GM12878 (cell line): ENCODE results near the gene PHKG2. TPM values are rescaled to one million over a fixed set of nuclear protein-coding genes. Genes with fewer than 3 reads are reported as not detected.

ENCODE experiments used
- BACH1 ChIP-seq: fragments of 450-650 bp; IDR thresholded peaks from 2 replicates; pipeline ENCODE4 v1.6.1; 2017; ENCODE audit warnings: mild to moderate bottlenecking, borderline replicate concordance
- BHLHE40 ChIP-seq, 2 experiments: fragments of 450-650 bp in 1 of 2; IDR thresholded peaks; 2 replicates each; pipeline ENCODE4 v1.6.1; 2011 to 2017; ENCODE audit warnings: low read depth in 2 of 2, borderline replicate concordance in 1 of 2, improper control_type of control experiment in 1 of 2, low read length in 1 of 2, mild to moderate bottlenecking in 1 of 2
- FOXM1 ChIP-seq: IDR thresholded peaks from 2 replicates; pipeline ENCODE4 v1.6.1; 2012; ENCODE audit warnings: low read depth, mild to moderate bottlenecking, inconsistent platforms, low read length, moderate library complexity
- GABPA ChIP-seq: IDR thresholded peaks from 2 replicates; pipeline ENCODE4 v1.6.1; 2014; ENCODE audit warnings: antibody characterized with exemption, low read depth, mild to moderate bottlenecking, inconsistent platforms
- LARP7 ChIP-seq: fragments of 450-650 bp; IDR thresholded peaks from 2 replicates; pipeline ENCODE4 v1.6.1; 2017; ENCODE audit warnings: mild to moderate bottlenecking
- MLLT1 ChIP-seq: fragments of 450-650 bp; IDR thresholded peaks from 2 replicates; pipeline ENCODE4 v1.6.1; 2016; ENCODE audit warnings: mild to moderate bottlenecking
- MXI1 ChIP-seq: fragments of 150-350 bp; IDR thresholded peaks from 2 replicates; pipeline ENCODE4 v1.6.1; 2011; ENCODE audit warnings: low read depth, mild to moderate bottlenecking, inconsistent platforms, low read length, improper control_type of control experiment
- NBN ChIP-seq: fragments of 450-650 bp; IDR thresholded peaks from 2 replicates; pipeline ENCODE4 v1.6.1; 2016
- POLR2AphosphoS2 ChIP-seq: IDR thresholded peaks from 2 replicates; pipeline ENCODE4 v1.6.1; 2011; ENCODE audit warnings: low read depth, mild to moderate bottlenecking, low read length, improper control_type of control experiment, moderate library complexity
- POU2F2 ChIP-seq: IDR thresholded peaks from 3 replicates; pipeline ENCODE4 v1.6.1; 2011; ENCODE audit warnings: low read depth, mild to moderate bottlenecking, low read length, borderline replicate concordance
- SMC3 ChIP-seq: IDR thresholded peaks from 2 replicates; pipeline ENCODE4 v1.6.1; 2011; ENCODE audit warnings: low read length, improper control_type of control experiment, borderline replicate concordance
- SPI1 ChIP-seq: IDR thresholded peaks from 2 replicates; pipeline ENCODE4 v1.6.1; 2011; ENCODE audit warnings: low read depth, mild to moderate bottlenecking, low read length, moderate library complexity, borderline replicate concordance; ENCODE audit not compliant: insufficient read depth
- STAT3 ChIP-seq: IDR thresholded peaks from 2 replicates; pipeline ENCODE4 v1.6.1; 2011; ENCODE audit warnings: low read depth, low read length, improper control_type of control experiment
- USF2 ChIP-seq: IDR thresholded peaks from 2 replicates; pipeline ENCODE4 v1.6.1; 2011; ENCODE audit warnings: low read depth, low read length, improper control_type of control experiment, borderline replicate concordance
- WRNIP1 ChIP-seq: IDR thresholded peaks from 2 replicates; pipeline ENCODE4 v1.6.1; 2011; ENCODE audit warnings: low read depth, low read length, improper control_type of control experiment, borderline replicate concordance
- ZBTB33 ChIP-seq: fragments of 450-650 bp; IDR thresholded peaks from 2 replicates; pipeline ENCODE4 v1.6.1; 2017; ENCODE audit warnings: mild to moderate bottlenecking
- ZNF217 ChIP-seq: fragments of 450-650 bp; IDR thresholded peaks from 2 replicates; pipeline ENCODE4 v1.6.1; 2017; ENCODE audit warnings: antibody characterized with exemption, mild to moderate bottlenecking
- polyA plus RNA-seq, 11 experiments: library from polyadenylated mRNA; depleted of rRNA in 4 of 11; unstranded in 6 of 11; stranded (reverse) in 5 of 11; fragments of >200 nt; fragmentation: Nextera tagmentation in 4 of 11; fragmentation: Illumina TruSeq in 1 of 11; extraction: Ambion mirVana in 4 of 11; extraction: Trizol in 1 of 11; gene quantifications; 1 replicate in 1 of 11; 2 replicates in 10 of 11; pipeline versions ENCODE4 v1.2.1 to v1.2.3, GENCODE V29; 2011 to 2016; ENCODE audit warnings: inconsistent platforms in 2 of 11, missing spikeins in 2 of 11, low read depth in 1 of 11
- total RNA-seq, 4 experiments: library from RNA; depleted of rRNA in 3 of 4; stranded (reverse); fragments of >200 nt in 3 of 4; fragmentation: Illumina TruSeq in 1 of 4; extraction: Trizol in 1 of 4; gene quantifications; 2 replicates each; pipeline versions ENCODE4 v1.2.1 to v1.2.3, GENCODE V29; 2013 to 2021
- TF ChIP-seq, protein P1 (sequence below), 3 experiments: IDR thresholded peaks in 2 of 3; conservative IDR thresholded peaks in 1 of 3; 2 replicates each; pipeline ENCODE4 v1.5.1; 2011; ENCODE audit warnings: low read depth in 3 of 3, low read length in 3 of 3, mild to moderate bottlenecking in 3 of 3, control low read depth in 2 of 3, moderate library complexity in 2 of 3, inconsistent platforms in 1 of 3, mixed read lengths in 1 of 3; ENCODE audit not compliant: control insufficient read depth in 2 of 3, insufficient read depth in 1 of 3; ENCODE audit errors: extremely low read depth in 1 of 3
- TF ChIP-seq, protein P2 (sequence below): fragments of 450-650 bp; IDR thresholded peaks from 2 replicates; pipeline ENCODE4 v1.6.1; 2016; ENCODE audit warnings: mild to moderate bottlenecking
- TF ChIP-seq, protein P3 (sequence below): fragments of 450-650 bp; IDR thresholded peaks from 2 replicates; pipeline ENCODE4 v1.6.1; 2014; ENCODE audit warnings: mild to moderate bottlenecking

Gene PHKG2
- total and polyA plus RNA-seq, 10 of the 15 experiments (the other 5 are each of a cell fraction or from before 2014, with no cell fraction given): 5.2 to 50.1 (median 37.2) TPM

GRCh38 chr16:30698816-30699614, 49.2 kb upstream of the PHKG2 start, which contains the start of gene SRCAP (continued):
- 0 out of 2 replicates have a peak, but pooled peaks have one; percentile 48 for TF ChIP-seq MLLT1
- TF ChIP-seq MXI1: peak; percentile 36; the same call in 1 of the 2 replicates
- peak; percentile 79; the same call in 1 of the 2 replicates for TF ChIP-seq BACH1
- TF ChIP-seq POLR2AphosphoS2: no peak
- TF ChIP-seq, protein P1, sequence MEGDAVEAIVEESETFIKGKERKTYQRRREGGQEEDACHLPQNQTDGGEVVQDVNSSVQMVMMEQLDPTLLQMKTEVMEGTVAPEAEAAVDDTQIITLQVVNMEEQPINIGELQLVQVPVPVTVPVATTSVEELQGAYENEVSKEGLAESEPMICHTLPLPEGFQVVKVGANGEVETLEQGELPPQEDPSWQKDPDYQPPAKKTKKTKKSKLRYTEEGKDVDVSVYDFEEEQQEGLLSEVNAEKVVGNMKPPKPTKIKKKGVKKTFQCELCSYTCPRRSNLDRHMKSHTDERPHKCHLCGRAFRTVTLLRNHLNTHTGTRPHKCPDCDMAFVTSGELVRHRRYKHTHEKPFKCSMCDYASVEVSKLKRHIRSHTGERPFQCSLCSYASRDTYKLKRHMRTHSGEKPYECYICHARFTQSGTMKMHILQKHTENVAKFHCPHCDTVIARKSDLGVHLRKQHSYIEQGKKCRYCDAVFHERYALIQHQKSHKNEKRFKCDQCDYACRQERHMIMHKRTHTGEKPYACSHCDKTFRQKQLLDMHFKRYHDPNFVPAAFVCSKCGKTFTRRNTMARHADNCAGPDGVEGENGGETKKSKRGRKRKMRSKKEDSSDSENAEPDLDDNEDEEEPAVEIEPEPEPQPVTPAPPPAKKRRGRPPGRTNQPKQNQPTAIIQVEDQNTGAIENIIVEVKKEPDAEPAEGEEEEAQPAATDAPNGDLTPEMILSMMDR (IDR thresholded peaks at IDR 0.05 in 2 of 3, conservative IDR thresholded peaks at IDR 0.05 in 1 of 3; ENCODE audit: control insufficient read depth in 2 of 3, extremely low read depth in 1 of 3, insufficient read depth in 1 of 3, low read depth in 3 of 3, low read length in 3 of 3): no peak
- 0 out of 2 replicates have a peak, but pooled peaks have one; percentile 57 for TF ChIP-seq NBN
- TF ChIP-seq, protein P2, sequence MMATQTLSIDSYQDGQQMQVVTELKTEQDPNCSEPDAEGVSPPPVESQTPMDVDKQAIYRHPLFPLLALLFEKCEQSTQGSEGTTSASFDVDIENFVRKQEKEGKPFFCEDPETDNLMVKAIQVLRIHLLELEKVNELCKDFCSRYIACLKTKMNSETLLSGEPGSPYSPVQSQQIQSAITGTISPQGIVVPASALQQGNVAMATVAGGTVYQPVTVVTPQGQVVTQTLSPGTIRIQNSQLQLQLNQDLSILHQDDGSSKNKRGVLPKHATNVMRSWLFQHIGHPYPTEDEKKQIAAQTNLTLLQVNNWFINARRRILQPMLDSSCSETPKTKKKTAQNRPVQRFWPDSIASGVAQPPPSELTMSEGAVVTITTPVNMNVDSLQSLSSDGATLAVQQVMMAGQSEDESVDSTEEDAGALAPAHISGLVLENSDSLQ: peak; percentile 7; the same call in 1 of the 2 replicates
- peak; percentile 61; the same call in 1 of the 2 replicates for TF ChIP-seq SPI1
- peak; percentile 83 for TF ChIP-seq GABPA
- no peak for TF ChIP-seq USF2
- TF ChIP-seq SMC3: no peak
- TF ChIP-seq WRNIP1: no peak
- no peak for TF ChIP-seq FOXM1
- no peak for TF ChIP-seq STAT3
- TF ChIP-seq POU2F2: no peak; the same call in 2 of the 3 replicates
- TF ChIP-seq BHLHE40 (IDR thresholded peaks at IDR 0.05; ENCODE audit: borderline replicate concordance in 1 of 2, low read depth in 2 of 2, low read length in 1 of 2): peak; percentile 5 to 66; a peak in 2 of 4 replicates
- TF ChIP-seq, protein P3, sequence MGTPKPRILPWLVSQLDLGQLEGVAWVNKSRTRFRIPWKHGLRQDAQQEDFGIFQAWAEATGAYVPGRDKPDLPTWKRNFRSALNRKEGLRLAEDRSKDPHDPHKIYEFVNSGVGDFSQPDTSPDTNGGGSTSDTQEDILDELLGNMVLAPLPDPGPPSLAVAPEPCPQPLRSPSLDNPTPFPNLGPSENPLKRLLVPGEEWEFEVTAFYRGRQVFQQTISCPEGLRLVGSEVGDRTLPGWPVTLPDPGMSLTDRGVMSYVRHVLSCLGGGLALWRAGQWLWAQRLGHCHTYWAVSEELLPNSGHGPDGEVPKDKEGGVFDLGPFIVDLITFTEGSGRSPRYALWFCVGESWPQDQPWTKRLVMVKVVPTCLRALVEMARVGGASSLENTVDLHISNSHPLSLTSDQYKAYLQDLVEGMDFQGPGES: no peak
- no peak for TF ChIP-seq ZBTB33
- peak; percentile 82; the same call in 1 of the 2 replicates for TF ChIP-seq LARP7
- TF ChIP-seq ZNF217: no peak
